Stimulated activated CD8-positive, alpha-beta memory T cell treated with anti-CD3 and anti-CD28 coated beads, Interleukin-15, amount 100 ng/mL, for 1 hour (primary cell): Measurements from ENCODE around the gene LLGL2.
"Not testable (repeated sequence)": the region's sequence is repeated elsewhere in the genome, so short reads cannot be mapped to it uniquely, and the experiment has no call there.

Experiments
- DNase-seq: peaks from one replicate; pipeline ENCODE4 v3.0.0-alpha.2; 2020; ENCODE audit warnings: low read depth

Gene LLGL2

DNA sequence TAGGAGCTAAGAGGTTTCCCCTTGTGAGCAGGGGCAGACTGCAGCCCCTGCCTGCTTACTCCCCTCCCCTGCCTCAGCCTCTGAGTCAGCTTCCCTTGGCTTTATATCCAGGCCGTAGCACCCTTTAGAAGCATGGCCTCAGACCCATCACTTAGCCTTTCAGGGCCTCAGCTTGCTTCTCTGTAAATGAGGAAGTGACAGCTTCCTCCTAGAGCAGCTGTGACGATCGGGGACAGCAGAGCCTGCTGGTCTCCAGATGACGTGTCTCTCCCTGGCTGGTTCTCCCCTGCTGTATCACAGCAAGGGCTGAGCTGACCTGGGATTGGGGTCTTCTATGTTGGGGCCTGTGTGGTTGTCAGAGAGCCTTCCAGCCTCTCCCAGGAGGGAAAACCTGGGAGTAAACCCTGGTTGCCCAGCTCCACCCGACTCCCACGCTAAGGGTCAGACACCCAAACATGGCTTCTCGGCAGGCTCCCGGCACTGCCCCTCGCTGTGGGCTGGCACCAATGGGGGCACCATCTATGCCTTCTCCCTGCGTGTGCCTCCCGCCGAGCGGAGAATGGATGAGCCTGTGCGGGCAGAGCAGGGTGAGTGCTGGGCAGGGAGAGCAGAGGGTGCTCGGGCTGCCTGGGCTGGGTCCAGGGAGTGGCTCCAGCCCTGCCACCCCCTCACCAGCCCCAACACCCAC lies 45.8 kb downstream of the LLGL2 start:
- no peak for DNase-seq

DNA sequence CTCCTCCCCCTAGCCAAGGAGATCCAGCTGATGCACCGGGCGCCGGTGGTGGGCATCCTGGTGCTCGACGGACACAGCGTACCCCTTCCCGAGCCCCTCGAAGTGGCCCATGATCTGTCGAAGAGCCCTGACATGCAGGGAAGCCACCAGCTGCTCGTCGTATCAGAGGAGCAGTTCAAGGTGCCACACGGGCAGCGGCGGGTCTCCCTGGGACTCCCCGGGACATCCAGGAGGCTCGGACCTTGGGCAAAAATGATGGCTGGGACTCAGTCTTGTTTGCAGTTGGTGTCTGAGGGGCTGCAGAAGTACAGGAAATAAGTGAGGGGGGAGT lies 46.4 kb downstream of the LLGL2 start:
- no peak for DNase-seq

- DNase-seq = no peak
These were observed 47.4 kb downstream of the LLGL2 start for GRCh38 chr17:75572713-75573539.

GRCh38 chr17:75573540-75573957 lies 48.1 kb downstream of the LLGL2 start:
- no peak for DNase-seq

GRCh38 chr17:75573994-75574393 lies 48.5 kb downstream of the LLGL2 start:
- no peak for DNase-seq

DNA sequence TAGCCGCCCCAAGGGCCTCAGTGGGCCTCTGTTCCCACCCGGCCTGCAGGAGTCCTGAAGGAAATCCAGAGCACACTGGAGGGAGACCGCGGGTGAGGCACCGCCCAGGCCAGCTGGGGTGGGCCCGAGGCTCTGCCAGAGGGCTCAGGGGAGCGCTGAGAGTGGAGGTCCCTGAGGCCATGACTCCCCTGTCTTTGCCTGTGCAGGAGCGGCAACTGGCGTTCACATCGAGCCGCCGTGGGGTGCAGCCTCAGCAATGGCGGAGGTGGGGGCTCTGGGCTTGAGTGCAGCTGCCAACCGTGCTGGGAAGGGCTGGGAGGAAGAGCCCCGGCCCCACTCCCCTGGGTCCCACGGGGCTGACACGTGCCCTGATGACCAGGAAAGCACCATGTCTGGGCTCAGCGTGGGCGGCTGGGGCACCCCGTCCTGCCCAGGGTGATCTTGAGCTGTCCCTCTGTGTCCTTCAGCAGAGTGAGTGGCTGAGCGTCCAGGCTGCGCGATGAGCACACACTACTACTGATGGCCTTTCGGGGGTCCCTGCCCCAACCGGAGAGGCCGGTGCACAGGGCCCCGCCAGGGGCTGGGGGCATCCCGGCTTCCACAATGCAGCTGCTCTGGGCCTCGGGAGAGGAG lies 49.0 kb downstream of the LLGL2 start:
- DNase-seq = no peak

- no peak for DNase-seq
These were observed 49.7 kb downstream of the LLGL2 start for GRCh38 chr17:75575197-75575596.

- DNase-seq = no peak
These were observed 50.2 kb downstream of the LLGL2 start for GRCh38 chr17:75575728-75576127.

GRCh38 chr17:75576661-75577060 lies 51.2 kb downstream of the LLGL2 start:
- DNase-seq = no peak

- DNase-seq = not testable (repeated sequence)
These were observed 55.7 kb downstream of the LLGL2 start for GRCh38 chr17:75581121-75581725.

- not testable (repeated sequence) for DNase-seq
These were observed 57.7 kb downstream of the LLGL2 start for GRCh38 chr17:75583197-75583596.

- DNase-seq = no peak
These were observed 59.3 kb downstream of the LLGL2 start for GRCh38 chr17:75584849-75585175.

GRCh38 chr17:75587675-75588595 lies 62.4 kb downstream of the LLGL2 start, which contains the start of gene MYO15B:
Gene MYO15B, plus strand, starts transcription at chr17:75587800. Its CDS starts 258 bp downstream, at chr17:75588058.
- DNase-seq = peak; percentile 27

DNA sequence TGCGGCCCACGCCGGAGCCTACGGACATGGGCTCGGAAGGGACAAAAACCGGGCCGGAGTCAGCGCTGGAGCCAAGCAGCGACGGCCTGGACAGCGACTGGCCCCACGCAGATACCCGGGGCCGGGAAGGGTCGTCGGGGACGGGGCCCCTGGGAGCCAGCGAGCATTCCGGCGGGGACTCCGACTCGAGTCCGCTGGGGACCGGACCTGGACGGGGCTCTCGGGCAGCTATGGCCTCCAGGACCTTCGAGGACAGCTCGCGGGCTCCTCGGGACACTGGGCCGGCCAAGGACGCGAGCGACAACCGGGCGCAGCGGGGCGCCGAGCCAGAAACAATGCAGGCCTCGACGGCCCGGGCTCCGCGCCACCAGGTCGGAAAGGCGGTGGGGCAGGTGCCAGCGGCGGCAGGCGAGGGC lies 63.1 kb downstream of the LLGL2 start:
- DNase-seq = no peak

DNA sequence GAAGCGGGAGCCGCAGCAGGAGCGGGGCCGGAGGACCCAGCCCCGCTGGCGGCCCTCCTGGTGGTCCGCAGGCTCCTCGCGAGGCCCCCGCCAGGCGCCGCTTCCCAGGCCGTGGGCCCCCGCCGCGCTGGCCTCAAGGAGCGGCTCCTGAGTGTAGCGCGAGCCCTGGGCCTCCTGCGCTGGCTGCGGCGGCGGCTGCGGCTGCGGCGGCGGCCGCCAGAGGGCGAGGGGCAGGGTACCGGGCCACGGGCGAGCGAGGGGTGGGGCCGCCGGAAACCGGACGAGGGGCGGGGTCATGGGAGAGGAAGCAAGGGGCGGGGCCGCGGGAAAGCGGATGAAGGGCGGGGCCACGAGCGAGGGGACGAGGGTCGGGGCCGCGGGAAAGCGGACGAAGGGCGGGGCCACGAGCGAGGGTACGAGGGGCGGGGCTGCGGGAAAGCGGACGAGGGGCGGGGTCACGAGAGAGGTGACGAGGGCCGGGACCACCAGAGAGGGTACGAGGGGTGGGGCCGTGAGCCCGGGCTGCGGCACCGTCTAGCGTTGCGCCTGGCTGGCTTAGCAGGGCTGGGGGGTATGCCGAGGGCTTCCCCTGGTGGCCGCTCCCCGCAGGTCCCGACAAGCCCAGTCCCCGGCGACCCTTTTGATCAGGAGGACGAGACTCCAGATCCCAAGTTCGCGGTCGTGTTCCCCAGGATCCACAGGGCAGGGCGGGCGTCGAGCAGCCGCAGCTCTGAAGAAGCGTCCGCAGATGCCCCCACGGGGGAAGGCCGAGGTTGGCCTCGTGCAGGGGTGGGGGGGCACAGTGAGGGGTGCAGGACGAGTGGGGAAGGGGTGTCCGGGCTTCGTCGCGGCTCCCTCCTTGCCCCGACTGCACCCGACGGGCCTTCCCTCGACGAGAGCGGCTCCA lies 63.8 kb downstream of the LLGL2 start:
- DNase-seq = peak; percentile 98

- no peak for DNase-seq
These were observed 64.4 kb downstream of the LLGL2 start for GRCh38 chr17:75589919-75590303.

- no peak for DNase-seq
These were observed 64.8 kb downstream of the LLGL2 start for GRCh38 chr17:75590314-75590761.

DNA sequence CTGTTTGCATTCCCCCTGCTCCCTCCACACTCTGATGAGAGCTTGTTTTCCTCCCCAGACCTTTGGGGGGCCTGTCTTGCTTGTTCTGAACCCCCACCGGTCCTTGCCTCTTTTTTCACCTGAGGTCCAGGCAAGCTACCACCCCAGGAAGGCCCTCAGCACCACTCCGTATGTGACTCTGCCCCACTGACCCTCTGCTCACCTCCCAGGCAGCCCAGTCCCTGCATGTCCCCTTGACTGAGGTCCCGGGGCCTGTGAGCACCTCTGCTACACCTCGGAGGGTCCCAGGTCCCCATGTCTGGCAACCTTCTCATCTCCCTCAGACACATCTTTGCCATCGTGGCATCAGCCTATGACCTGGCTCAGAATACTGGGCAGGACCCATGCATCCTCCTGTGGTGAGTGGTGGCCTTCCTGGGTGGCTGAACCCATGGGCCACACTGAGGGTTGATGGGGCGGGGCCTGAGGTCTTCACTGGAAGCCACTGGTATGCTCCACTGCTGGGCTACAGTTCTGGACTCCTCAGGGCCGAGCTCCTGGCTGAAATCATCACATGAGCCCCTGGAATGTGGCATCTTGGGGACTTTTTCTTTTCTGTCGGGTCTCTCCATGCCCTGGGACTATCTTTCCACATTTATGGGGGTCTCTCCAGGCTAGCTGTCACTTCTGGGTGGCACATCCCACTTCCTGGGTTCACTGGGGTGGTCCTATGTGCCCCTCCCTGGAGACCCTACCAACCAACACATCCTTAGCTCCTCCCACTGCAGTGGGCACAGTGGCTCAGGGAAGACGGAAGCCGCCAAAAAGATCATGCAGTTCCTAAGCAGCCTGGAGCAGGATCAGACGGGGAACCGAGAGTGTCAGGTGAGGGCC lies 65.6 kb downstream of the LLGL2 start:
- no peak for DNase-seq

DNA sequence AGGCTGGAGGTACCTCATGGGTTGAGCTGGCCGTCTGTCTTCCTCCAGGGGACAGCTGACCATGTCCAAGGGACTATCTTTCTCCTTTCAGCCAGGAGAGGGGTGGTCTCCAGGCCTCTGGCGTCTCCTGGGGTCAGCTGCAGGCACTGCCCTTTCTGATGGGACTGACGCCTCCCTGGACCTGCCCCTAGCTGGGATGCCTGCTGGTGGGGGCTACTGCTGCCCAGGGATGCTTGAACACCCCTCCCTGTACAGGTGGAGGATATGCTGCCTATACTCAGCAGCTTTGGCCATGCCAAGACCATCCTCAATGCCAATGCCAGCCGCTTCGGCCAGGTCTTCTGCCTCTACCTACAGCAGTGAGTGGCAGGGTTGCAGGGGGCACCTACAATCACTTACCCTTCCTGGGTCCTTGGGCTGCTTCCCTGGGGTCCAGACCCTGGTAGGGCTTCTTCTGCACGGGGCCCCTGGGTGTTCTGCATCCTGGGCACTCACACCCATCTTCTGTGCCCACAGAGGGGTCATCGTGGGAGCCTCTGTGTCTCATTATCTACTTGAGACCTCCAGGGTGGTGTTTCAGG lies 66.3 kb downstream of the LLGL2 start:
- DNase-seq = no peak
